Tibial artery (tissue), 4 donors: ENCODE data around the gene IGF1R.
"Not testable (repeated sequence)": the region's sequence is repeated elsewhere in the genome, so short reads cannot be mapped to it uniquely, and the experiment has no call there.

Source experiments
- DNase-seq, 2 donors: peaks; one replicate each; pipeline ENCODE4 v3.0.0-alpha.2; 2019
- H3K27ac ChIP-seq, 2 donors: fragments of 200-600 bp; sonication (generic) in 1 of 2; 1 replicate in 1 of 2; 2 replicates in 1 of 2; pipeline ENCODE4 v1.5.1; 2018 to 2019; ENCODE audit warnings: mild to moderate bottlenecking in 1 of 2
- H3K27me3 ChIP-seq, 2 donors: fragments of 200-600 bp; sonication (generic) in 1 of 2; one replicate each; pipeline versions ENCODE4 v1.5.1 to v1.6.0; 2016 to 2019
- H3K36me3 ChIP-seq, 3 donors: fragments of 200-600 bp; sonication (generic) in 2 of 3; one replicate each; pipeline ENCODE4 v1.5.1; 2016 to 2019; ENCODE audit warnings: mild to moderate bottlenecking in 2 of 3
- H3K4me1 ChIP-seq, 4 donors: fragments of 200-600 bp; sonication (generic) in 2 of 4; 1 replicate in 3 of 4; 2 replicates in 1 of 4; pipeline ENCODE4 v1.5.1; 2016 to 2019
- H3K4me3 ChIP-seq, 2 donors: fragments of 200-600 bp; sonication (generic) in 1 of 2; 1 replicate in 1 of 2; 2 replicates in 1 of 2; pipeline ENCODE4 v1.5.1; 2018 to 2019; ENCODE audit warnings: mild to moderate bottlenecking in 2 of 2
- H3K9me3 ChIP-seq, 3 donors: fragments of 200-600 bp; sonication (generic) in 1 of 3; one replicate each; pipeline ENCODE4 v1.5.1; 2016 to 2019
- CTCF ChIP-seq, 2 experiments: fragments of 200-600 bp in 1 of 2; fragments of 450-650 bp in 1 of 2; IDR thresholded peaks; one replicate each; pipeline ENCODE4 v1.5.1; 2017 to 2019; ENCODE audit warnings: antibody characterized with exemption in 2 of 2, mild to moderate bottlenecking in 1 of 2, moderate library complexity in 1 of 2
- intact Hi-C: fragments of 100-400 bp; cut with DNase I; formaldehyde crosslinking; loops from one replicate; pipeline ENCODE4 v1.15.0; 2023; ENCODE audit warnings: low total_unique reads

Gene IGF1R

GRCh38 chr15:98996624-98997023 lies 348.3 kb downstream of the IGF1R start:
- Histone ChIP-seq H3K36me3 (no peaks in the 10 kb centered on the region), H3K27ac (no peak overlapping the region), H3K4me1 (no peaks in the 10 kb centered on the region), H3K4me3 (no peak overlapping the region), H3K9me3 (no peaks in the 10 kb centered on the region), H3K27me3 (no peaks in the 10 kb centered on the region)
- intact Hi-C loops = no loop called here
- no peak for TF ChIP-seq CTCF (IDR thresholded peaks at IDR 0.05)
- no peak for DNase-seq

- intact Hi-C loops = no loop called here
- Histone ChIP-seq H3K4me1 (no peaks in the 10 kb centered on the region), H3K36me3 (no peaks in the 10 kb centered on the region), H3K9me3 (no peaks in the 10 kb centered on the region), H3K4me3 (no peak overlapping the region), H3K27me3 (no peaks in the 10 kb centered on the region), H3K27ac (no peak overlapping the region)
- DNase-seq = no peak
- no peak for TF ChIP-seq CTCF (IDR thresholded peaks at IDR 0.05)
Observed at GRCh38 chr15:98997312-98997711, 349.0 kb downstream of the IGF1R start.

DNA sequence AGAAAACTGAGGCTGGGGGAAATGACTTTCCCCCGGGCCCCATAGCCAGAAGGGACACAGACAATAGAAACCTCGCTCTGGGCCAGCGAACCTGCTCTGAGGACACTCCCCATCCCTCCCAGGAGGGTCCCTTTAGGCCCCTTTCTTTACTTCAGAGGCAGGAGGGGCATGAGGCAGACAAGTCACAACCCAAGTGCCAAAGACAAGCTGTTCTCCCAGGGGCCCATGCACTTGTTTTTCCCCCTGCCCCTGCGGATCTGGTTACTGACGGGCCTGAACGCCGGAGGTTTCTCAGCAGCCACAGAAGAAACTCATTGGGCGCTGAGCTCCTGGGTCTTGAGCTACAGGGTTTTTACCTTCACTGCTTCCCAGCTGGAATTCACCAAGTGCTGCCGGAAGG lies 349.4 kb downstream of the IGF1R start:
- DNase-seq = no peak
- Histone ChIP-seq H3K4me1 (no peaks in the 10 kb centered on the region), H3K27me3 (no peaks in the 10 kb centered on the region), H3K4me3 (no peak overlapping the region), H3K9me3 (no peaks in the 10 kb centered on the region), H3K36me3 (no peaks in the 10 kb centered on the region), H3K27ac (no peak overlapping the region)
- no peak for TF ChIP-seq CTCF (IDR thresholded peaks at IDR 0.05)
- intact Hi-C loops = no loop called here

DNA sequence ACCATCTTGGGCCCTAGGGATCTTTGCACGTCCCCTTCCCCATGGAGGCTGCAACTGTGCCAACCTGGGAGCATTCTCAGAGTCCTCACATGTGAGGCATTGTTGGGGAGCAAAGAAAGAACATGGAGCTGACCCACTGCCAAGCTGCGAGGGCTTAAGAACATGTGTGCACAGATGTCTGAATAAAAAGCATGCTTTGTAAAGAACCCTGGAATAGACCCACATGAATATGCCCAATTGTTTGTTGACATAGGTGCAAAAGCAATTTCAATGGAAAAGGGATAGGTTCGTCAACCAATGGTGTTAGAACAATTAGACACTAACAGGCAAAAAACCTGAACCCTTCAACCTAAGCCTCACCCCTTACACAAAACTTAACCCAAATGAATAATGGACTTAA lies 349.9 kb downstream of the IGF1R start:
- intact Hi-C loops = no loop called here
- Histone ChIP-seq H3K27me3 (no peaks in the 10 kb centered on the region), H3K36me3 (no peaks in the 10 kb centered on the region), H3K27ac (no peak overlapping the region), H3K4me1 (no peaks in the 10 kb centered on the region), H3K9me3 (no peaks in the 10 kb centered on the region), H3K4me3 (no peak overlapping the region)
- no peak for TF ChIP-seq CTCF (IDR thresholded peaks at IDR 0.05)
- DNase-seq = no peak

DNA sequence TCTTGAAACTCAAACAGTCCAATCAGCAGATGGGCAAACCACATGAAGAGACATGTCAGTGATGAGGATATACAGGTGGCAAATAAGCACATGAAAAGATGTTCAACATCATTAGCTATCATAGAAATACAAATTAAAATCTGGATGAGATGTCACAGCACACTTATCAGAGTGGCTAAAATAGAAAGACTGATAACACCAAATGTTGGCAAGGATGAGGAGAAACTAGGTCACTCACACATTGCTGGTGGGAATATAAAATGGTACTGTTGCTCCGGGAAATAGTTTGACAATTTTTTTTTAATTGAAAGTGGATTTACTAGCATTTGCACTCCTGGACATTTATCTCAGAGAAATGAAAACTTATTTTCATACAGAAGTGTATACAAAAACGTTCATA lies 350.9 kb downstream of the IGF1R start:
- H3K27ac ChIP-seq = no peak overlapping the region
- no peaks in the 10 kb centered on the region for H3K4me1 ChIP-seq
- no peaks in the 10 kb centered on the region for H3K27me3 ChIP-seq
- no peaks in the 10 kb centered on the region for H3K9me3 ChIP-seq
- no peak for DNase-seq
- no peak overlapping the region for H3K4me3 ChIP-seq
- no peaks in the 10 kb centered on the region for H3K36me3 ChIP-seq
- TF ChIP-seq CTCF (IDR thresholded peaks at IDR 0.05) = no peak
- intact Hi-C loops = no loop called here

DNA sequence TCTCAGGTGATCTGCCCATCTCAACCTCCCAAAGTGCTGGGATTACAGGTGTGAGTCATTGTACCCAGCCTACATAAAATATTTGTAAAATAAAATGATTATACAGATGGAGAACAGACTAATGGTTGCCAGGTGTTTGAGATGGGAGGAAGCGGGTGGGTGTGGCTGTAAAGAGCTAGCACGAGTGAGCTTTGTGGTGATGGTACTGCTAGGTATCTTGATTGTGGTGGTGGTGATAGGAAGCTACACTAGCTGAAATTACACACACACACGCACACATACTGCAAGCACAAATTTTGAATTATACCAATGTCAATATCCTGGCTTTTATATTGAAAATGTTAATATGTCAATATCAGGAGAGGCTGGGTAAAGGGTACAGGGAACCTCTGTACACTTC lies 353.9 kb downstream of the IGF1R start:
- Histone ChIP-seq H3K27me3 (no peaks in the 10 kb centered on the region), H3K4me3 (no peak overlapping the region), H3K4me1 (peaks cover 0 to 16% (median 1%) of the 10 kb centered on the region in 4 donors), H3K36me3 (no peaks in the 10 kb centered on the region), H3K9me3 (no peaks in the 10 kb centered on the region), H3K27ac (no peak overlapping the region)
- no peak for TF ChIP-seq CTCF (IDR thresholded peaks at IDR 0.05)
- DNase-seq = no peak
- intact Hi-C loops = no loop called here

- H3K36me3 ChIP-seq, H3K9me3 ChIP-seq, H3K27me3 ChIP-seq, DNase-seq, H3K27ac ChIP-seq, intact Hi-C loops, H3K4me3 ChIP-seq: not testable (repeated sequence)
- H3K4me1 ChIP-seq = peaks cover 0 to 16% (median 1%) of the 10 kb centered on the region in 4 donors
Observed at GRCh38 chr15:99003317-99003716, 355.0 kb downstream of the IGF1R start.

- intact Hi-C loops, H3K27me3 ChIP-seq: not testable (repeated sequence)
- H3K4me3 ChIP-seq = peak overlapping the region; percentile 30 to 37
Observed at GRCh38 chr15:99004998-99005974, 356.9 kb downstream of the IGF1R start.

More at GRCh38 chr15:99004998-99005974, 356.9 kb downstream of the IGF1R start:
- peak in 1 of 2 donors; percentile 69 for DNase-seq
- peak overlapping the region; percentile 81 to 85 for H3K27ac ChIP-seq
- peaks cover 0 to 24% (median 1%) of the 10 kb centered on the region in 4 donors for H3K4me1 ChIP-seq
- not testable (repeated sequence) for H3K36me3 ChIP-seq, H3K9me3 ChIP-seq
